GM19395 (cell line): Measurements from ENCODE around the gene PBX3.

Experiments
- ATAC-seq: cut with Tn5 transposase; IDR thresholded peaks from one replicate; pipeline ENCODE4 v1.9.1; 2021; ENCODE audit warnings: mild to moderate bottlenecking, moderate library complexity; ENCODE audit not compliant: unreplicated experiment

PBX3 gene

GRCh38 chr9:125932012-125932411, 184.8 kb downstream of the PBX3 start:
- ATAC-seq, result no peak

GRCh38 chr9:125932746-125933455, 185.7 kb downstream of the PBX3 start:
- no peak for ATAC-seq

GRCh38 chr9:125942125-125942524, 195.0 kb downstream of the PBX3 start:
- no peak for ATAC-seq

- ATAC-seq, result no peak
These were observed 196.7 kb downstream of the PBX3 start for GRCh38 chr9:125943831-125944230.

GRCh38 chr9:125946397-125946796, 199.2 kb downstream of the PBX3 start:
- no peak for ATAC-seq

GRCh38 chr9:125948887-125949596, 201.9 kb downstream of the PBX3 start:
- no peak for ATAC-seq

GRCh38 chr9:125949703-125950460, 202.7 kb downstream of the PBX3 start:
- no peak for ATAC-seq

GRCh38 chr9:125950880-125951471, 203.8 kb downstream of the PBX3 start:
- ATAC-seq, result no peak

GRCh38 chr9:125953314-125954019, 206.3 kb downstream of the PBX3 start:
- ATAC-seq, result no peak

GRCh38 chr9:125956102-125956501, 208.9 kb downstream of the PBX3 start:
- no peak for ATAC-seq

GRCh38 chr9:125959315-125959714, 212.1 kb downstream of the PBX3 start:
- ATAC-seq, result no peak

- ATAC-seq, result no peak
These were observed 212.9 kb downstream of the PBX3 start for GRCh38 chr9:125959951-125960619.

- ATAC-seq, result no peak
These were observed 213.5 kb downstream of the PBX3 start for GRCh38 chr9:125960626-125961025.

GRCh38 chr9:125961072-125961471, 213.9 kb downstream of the PBX3 start:
- no peak for ATAC-seq

GRCh38 chr9:125963932-125964331, 216.8 kb downstream of the PBX3 start:
- ATAC-seq, result no peak

GRCh38 chr9:125964702-125965225, 217.6 kb downstream of the PBX3 start:
- no peak for ATAC-seq

- ATAC-seq, result no peak
These were observed 218.3 kb downstream of the PBX3 start for GRCh38 chr9:125965477-125965876.

GRCh38 chr9:125966466-125966865, 219.3 kb downstream of the PBX3 start:
- ATAC-seq, result no peak

- no peak for ATAC-seq
These were observed 220.0 kb downstream of the PBX3 start for GRCh38 chr9:125966959-125967711.
